ENCODE measurements around the gene UTF1. TPM values are rescaled to one million over a fixed set of nuclear protein-coding genes. Genes with fewer than 3 reads are reported as not detected.

UTF1 gene
- total and polyA plus RNA-seq, 2 donors (not counting 1 experiment from before 2014, with no cell fraction given) = 0.10 to 0.25 TPM

- Histone ChIP-seq H4K20me1 (ENCODE audit: control insufficient read depth, insufficient read depth, low read length, poor library complexity, severe bottlenecking) (peaks cover 23% of the 10 kb centered on the region), H3K4me2 (replicated peaks; ENCODE audit: low read depth, low read length, poor library complexity, severe bottlenecking) (no peak overlapping the region), H2AFZ (ENCODE audit: insufficient read depth, low read depth, low read length, poor library complexity, severe bottlenecking) (no peak overlapping the region), H3K27me3 (replicated peaks in 1 of 4; ENCODE audit: control extremely low read depth in 1 of 4, control insufficient read depth in 3 of 4, insufficient read depth in 4 of 4, low read length in 3 of 4) (no peaks in the 10 kb centered on the region), H3K4me1 (ENCODE audit: control insufficient read depth in 2 of 2, insufficient read depth in 2 of 2, low read length in 2 of 2) (peaks cover 13 to 24% of the 10 kb centered on the region in 2 donors), H3K9me3 (ENCODE audit: control extremely low read depth in 1 of 3, control insufficient read depth in 2 of 3, insufficient read depth in 1 of 3, low read length in 2 of 3) (no peaks in the 10 kb centered on the region), H3K27ac (ENCODE audit: low read length in 2 of 2) (no peak overlapping the region), H3K9ac (ENCODE audit: low read length) (no peak overlapping the region), H3K79me2 (ENCODE audit: control insufficient read depth, insufficient read depth, low read length) (no peaks in the 10 kb centered on the region), H3K36me3 (replicated peaks in 1 of 2; ENCODE audit: control extremely low read depth in 1 of 2, control insufficient read depth in 1 of 2, extremely low read depth in 1 of 2, insufficient read depth in 2 of 2, low read length in 1 of 2) (peaks cover 0 to 59% of the 10 kb centered on the region in 2 experiments), H3K4me3 (ENCODE audit: control extremely low read depth in 1 of 5, extremely low read depth in 1 of 5, insufficient read depth in 1 of 5, low read depth in 2 of 5, low read length in 4 of 5) (no peak overlapping the region)
- POLR2A ChIA-PET = no interaction called here
- intact Hi-C loops (cut with micrococcal nuclease) = no loop called here
- H3K4me3 Mint-ChIP-seq = no peak overlapping the region
- no peak overlapping the region for H3K27ac Mint-ChIP-seq
- TF ChIP-seq EZH2 (IDR thresholded peaks at IDR 0.05; ENCODE audit: borderline replicate concordance, insufficient read depth, low read depth, low read length, poor library complexity, severe bottlenecking) = no peak
- TF ChIP-seq CTCF (IDR thresholded peaks at IDR 0.05) = no peak
- DNase-seq (no peak), ATAC-seq (ENCODE audit: low read depth) (no peak)
- H3K4me1 Mint-ChIP-seq = peaks cover 28% of the 10 kb centered on the region
- 98% methylated on average over 19 of the region's 22 CpGs for WGBS (ENCODE audit: insufficient coverage)
- H3K9me3 Mint-ChIP-seq (ENCODE audit: insufficient read depth) = no peaks in the 10 kb centered on the region
- no peaks in the 10 kb centered on the region for H3K27me3 Mint-ChIP-seq
- CTCF ChIA-PET = no interaction called here
These were observed 37.8 kb downstream of the UTF1 start for GRCh38 chr10:133267829-133268228.

DNA sequence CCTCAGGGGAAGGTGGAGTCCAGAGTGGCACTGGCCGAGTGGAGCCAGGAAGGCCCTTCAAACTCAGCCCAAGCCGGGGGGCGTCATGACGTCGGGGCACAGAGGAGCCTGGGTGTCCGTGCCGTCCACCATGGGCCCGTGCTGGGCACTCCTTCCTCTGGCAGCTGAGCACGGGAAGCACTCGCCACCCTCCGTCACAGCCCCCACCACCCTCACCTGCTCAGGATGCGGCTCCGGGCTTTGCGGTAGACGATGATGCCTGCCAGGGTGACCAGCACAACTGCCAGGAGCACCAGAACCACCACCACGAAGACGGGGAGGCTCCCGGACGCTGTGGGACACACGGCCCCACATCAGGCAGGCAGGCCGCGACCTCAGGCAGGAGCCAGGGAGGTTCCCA lies 38.5 kb downstream of the UTF1 start:
- no peak for DNase-seq
- no peak for ATAC-seq (ENCODE audit: low read depth)
- peaks cover 0 to 64% of the 10 kb centered on the region in 2 experiments for H3K36me3 ChIP-seq (replicated peaks in 1 of 2; ENCODE audit: control extremely low read depth in 1 of 2, control insufficient read depth in 1 of 2, extremely low read depth in 1 of 2, insufficient read depth in 2 of 2, low read length in 1 of 2)

More for the DNA sequence above, 38.5 kb downstream of the UTF1 start:
- H3K4me2 ChIP-seq (replicated peaks; ENCODE audit: low read depth, low read length, poor library complexity, severe bottlenecking) = no peak overlapping the region
- H3K4me3 ChIP-seq (ENCODE audit: control extremely low read depth in 1 of 5, extremely low read depth in 1 of 5, insufficient read depth in 1 of 5, low read depth in 2 of 5, low read length in 4 of 5) = no peak overlapping the region
- no peaks in the 10 kb centered on the region for H3K79me2 ChIP-seq (ENCODE audit: control insufficient read depth, insufficient read depth, low read length)
- ChIA-PET CTCF (no interaction called here), POLR2A (no interaction called here)
- WGBS (ENCODE audit: insufficient coverage) = 96% methylated on average over 22 of the region's 22 CpGs
- H3K4me1 ChIP-seq (ENCODE audit: control insufficient read depth in 2 of 2, insufficient read depth in 2 of 2, low read length in 2 of 2) = peaks cover 12 to 22% of the 10 kb centered on the region in 2 donors
- H3K9me3 ChIP-seq (ENCODE audit: control extremely low read depth in 1 of 3, control insufficient read depth in 2 of 3, insufficient read depth in 1 of 3, low read length in 2 of 3) = no peaks in the 10 kb centered on the region
- intact Hi-C loops (cut with micrococcal nuclease) = no loop called here
- no peak for TF ChIP-seq CTCF (IDR thresholded peaks at IDR 0.05)
- TF ChIP-seq EZH2 (IDR thresholded peaks at IDR 0.05; ENCODE audit: borderline replicate concordance, insufficient read depth, low read depth, low read length, poor library complexity, severe bottlenecking) = no peak
- H2AFZ ChIP-seq (ENCODE audit: insufficient read depth, low read depth, low read length, poor library complexity, severe bottlenecking) = no peak overlapping the region
- H3K9me3 Mint-ChIP-seq (ENCODE audit: insufficient read depth) = no peaks in the 10 kb centered on the region
- H3K9ac ChIP-seq (ENCODE audit: low read length) = no peak overlapping the region
- no peak overlapping the region for H3K27ac ChIP-seq (ENCODE audit: low read length in 2 of 2)
- H3K4me1 Mint-ChIP-seq = peaks cover 21% of the 10 kb centered on the region
- H3K27me3 Mint-ChIP-seq = no peaks in the 10 kb centered on the region
- peaks cover 30% of the 10 kb centered on the region for H4K20me1 ChIP-seq (ENCODE audit: control insufficient read depth, insufficient read depth, low read length, poor library complexity, severe bottlenecking)
- no peak overlapping the region for H3K27ac Mint-ChIP-seq
- H3K27me3 ChIP-seq (replicated peaks in 1 of 4; ENCODE audit: control extremely low read depth in 1 of 4, control insufficient read depth in 3 of 4, insufficient read depth in 4 of 4, low read length in 3 of 4) = no peaks in the 10 kb centered on the region
- no peak overlapping the region for H3K4me3 Mint-ChIP-seq
